AG09319 (cell line): ENCODE data around the gene DDX50.
A peak's percentile ranks its signal among the peaks of the same experiment; 100 is the strongest.

ENCODE experiments used
- DNase-seq: peaks from one replicate; pipeline ENCODE4 v3.0.0-alpha.2; 2010; ENCODE audit warnings: low read depth; ENCODE audit errors: extremely low read depth
- CTCF ChIP-seq: IDR thresholded peaks from 2 replicates; pipeline ENCODE4 v1.5.1; 2011; ENCODE audit warnings: low read depth, mild to moderate bottlenecking, inconsistent platforms, low read length, moderate library complexity

The DDX50 gene

GRCh38 chr10:68992636-68993440 lies 91.7 kb downstream of the DDX50 start:
- TF ChIP-seq CTCF = no peak
- DNase-seq = peak; percentile 82
